Hepatocyte (in vitro differentiated cells): Measurements from ENCODE around the gene OSBP.

ENCODE experiments used
- EZH2phosphoT487 ChIP-seq: fragments of 200-600 bp; sonication (generic); IDR thresholded peaks from one replicate; pipeline ENCODE4 v1.6.1; 2018; ENCODE audit warnings: antibody characterized with exemption, mild to moderate bottlenecking, low read depth, moderate library complexity; ENCODE audit not compliant: unreplicated experiment, severe bottlenecking
- TF ChIP-seq, protein P1 (sequence below): fragments of 200-600 bp; sonication (generic); IDR thresholded peaks from 2 replicates; pipeline ENCODE4 v1.5.1; 2016; ENCODE audit warnings: antibody characterized with exemption, mild to moderate bottlenecking; ENCODE audit not compliant: poor library complexity

DNA sequence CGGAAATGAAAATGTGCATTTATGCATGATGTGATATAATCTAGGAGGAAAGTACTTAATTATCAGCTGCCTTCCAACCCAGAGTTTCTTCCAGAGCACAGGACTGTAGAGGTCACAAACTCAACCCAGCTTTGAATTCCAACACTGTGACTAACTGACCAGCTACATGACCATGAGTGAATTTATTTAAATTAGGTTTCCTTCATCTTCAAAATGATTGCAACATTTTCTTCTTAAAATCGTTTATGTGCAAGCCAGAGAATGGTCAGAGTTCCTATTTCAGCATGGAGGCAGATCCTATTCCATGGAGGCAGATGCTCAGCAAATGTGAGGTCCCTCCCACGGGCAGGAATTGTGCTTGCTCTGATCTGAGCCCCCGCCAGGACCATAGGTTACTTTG, 42.4 kb downstream of the OSBP start:
- no peak for TF ChIP-seq EZH2phosphoT487
- TF ChIP-seq, protein P1, sequence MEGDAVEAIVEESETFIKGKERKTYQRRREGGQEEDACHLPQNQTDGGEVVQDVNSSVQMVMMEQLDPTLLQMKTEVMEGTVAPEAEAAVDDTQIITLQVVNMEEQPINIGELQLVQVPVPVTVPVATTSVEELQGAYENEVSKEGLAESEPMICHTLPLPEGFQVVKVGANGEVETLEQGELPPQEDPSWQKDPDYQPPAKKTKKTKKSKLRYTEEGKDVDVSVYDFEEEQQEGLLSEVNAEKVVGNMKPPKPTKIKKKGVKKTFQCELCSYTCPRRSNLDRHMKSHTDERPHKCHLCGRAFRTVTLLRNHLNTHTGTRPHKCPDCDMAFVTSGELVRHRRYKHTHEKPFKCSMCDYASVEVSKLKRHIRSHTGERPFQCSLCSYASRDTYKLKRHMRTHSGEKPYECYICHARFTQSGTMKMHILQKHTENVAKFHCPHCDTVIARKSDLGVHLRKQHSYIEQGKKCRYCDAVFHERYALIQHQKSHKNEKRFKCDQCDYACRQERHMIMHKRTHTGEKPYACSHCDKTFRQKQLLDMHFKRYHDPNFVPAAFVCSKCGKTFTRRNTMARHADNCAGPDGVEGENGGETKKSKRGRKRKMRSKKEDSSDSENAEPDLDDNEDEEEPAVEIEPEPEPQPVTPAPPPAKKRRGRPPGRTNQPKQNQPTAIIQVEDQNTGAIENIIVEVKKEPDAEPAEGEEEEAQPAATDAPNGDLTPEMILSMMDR: no peak
